Ascending aorta (tissue), 2 donors: ENCODE measurements around the gene IMP4. TPM values are rescaled to one million over a fixed set of nuclear protein-coding genes. Genes with fewer than 3 reads are reported as not detected.
"Not testable (repeated sequence)": the region's sequence is repeated elsewhere in the genome, so short reads cannot be mapped to it uniquely, and the experiment has no call there.

ENCODE experiments used
- DNase-seq, 2 donors: peaks; one replicate each; pipeline ENCODE4 v3.0.0-alpha.2; 2019; ENCODE audit warnings: low spot score in 2 of 2
- H3K27ac ChIP-seq, 2 donors: fragments of 200-600 bp; sonication (generic); one replicate each; pipeline ENCODE4 v1.5.1; 2016 to 2017; ENCODE audit warnings: mild to moderate bottlenecking in 1 of 2
- H3K27me3 ChIP-seq: fragments of 200-600 bp; sonication (generic); one replicate; pipeline ENCODE4 v1.5.1; 2017
- H3K36me3 ChIP-seq, 2 donors: fragments of 200-600 bp; sonication (generic); one replicate each; pipeline ENCODE4 v1.5.1; 2016
- H3K4me1 ChIP-seq, 2 donors: fragments of 200-600 bp; sonication (generic); one replicate each; pipeline ENCODE4 v1.5.1; 2016 to 2017; ENCODE audit warnings: mild to moderate bottlenecking in 1 of 2
- H3K4me3 ChIP-seq, 2 donors: fragments of 200-600 bp; sonication (generic); one replicate each; pipeline ENCODE4 v1.5.1; 2016 to 2017; ENCODE audit warnings: mild to moderate bottlenecking in 1 of 2
- H3K9me3 ChIP-seq, 2 donors: fragments of 200-600 bp; sonication (generic); one replicate each; pipeline ENCODE4 v1.5.1; 2016
- CTCF ChIP-seq, 3 experiments: fragments of 200-600 bp in 2 of 3; fragments of 450-650 bp in 1 of 3; sonication (generic) in 2 of 3; IDR thresholded peaks; one replicate each; pipeline ENCODE4 v1.5.1; 2016 to 2019; ENCODE audit warnings: antibody characterized with exemption in 3 of 3, mild to moderate bottlenecking in 1 of 3, moderate library complexity in 1 of 3
- intact Hi-C: fragments of 100-400 bp; cut with DNase I; formaldehyde crosslinking; loops from one replicate; pipeline ENCODE4 v1.15.1; 2023
- total RNA-seq: library from RNA; depleted of rRNA; stranded (reverse); fragments of >200 nt; gene quantifications from one replicate; pipeline ENCODE4 v1.1.0, GENCODE V29; 2016

IMP4 gene
- total RNA-seq, 1 donor from 2014 or later: 97.9 TPM

- DNase-seq: no peak
- intact Hi-C loops: no loop called here
- Histone ChIP-seq H3K36me3 (no peaks in the 10 kb centered on the region), H3K4me3 (no peak overlapping the region), H3K9me3 (no peaks in the 10 kb centered on the region), H3K27ac (no peak overlapping the region), H3K4me1 (no peaks in the 10 kb centered on the region), H3K27me3 (no peaks in the 10 kb centered on the region)
- no peak for TF ChIP-seq CTCF (IDR thresholded peaks at IDR 0.05)
These were observed 23.8 kb upstream of the IMP4 start for GRCh38 chr2:130318906-130319305.

- intact Hi-C loops: no loop called here
- Histone ChIP-seq H3K27ac (no peak overlapping the region), H3K27me3 (no peaks in the 10 kb centered on the region), H3K4me1 (no peaks in the 10 kb centered on the region), H3K4me3 (no peak overlapping the region), H3K9me3 (no peaks in the 10 kb centered on the region), H3K36me3 (no peaks in the 10 kb centered on the region)
- no peak for TF ChIP-seq CTCF (IDR thresholded peaks at IDR 0.05)
- DNase-seq: no peak
These were observed 23.2 kb upstream of the IMP4 start for GRCh38 chr2:130319536-130319935.

GRCh38 chr2:130327703-130328527 is 14.8 kb upstream of the IMP4 start:
- DNase-seq: no peak

GRCh38 chr2:130328710-130329109 is 14.0 kb upstream of the IMP4 start:
- TF ChIP-seq CTCF (IDR thresholded peaks at IDR 0.05): no peak
- H3K4me1 ChIP-seq: no peaks in the 10 kb centered on the region
- no peak for DNase-seq

More at GRCh38 chr2:130327703-130328527, 14.8 kb upstream of the IMP4 start:
- Histone ChIP-seq H3K4me3 (no peak overlapping the region), H3K27me3 (no peaks in the 10 kb centered on the region), H3K27ac (no peak overlapping the region), H3K9me3 (no peaks in the 10 kb centered on the region), H3K4me1 (no peaks in the 10 kb centered on the region), H3K36me3 (no peaks in the 10 kb centered on the region)
- intact Hi-C loops: no loop called here
- TF ChIP-seq CTCF (IDR thresholded peaks at IDR 0.05): no peak

GRCh38 chr2:130332271-130333073 is 10.2 kb upstream of the IMP4 start:
- Histone ChIP-seq H3K36me3 (no peaks in the 10 kb centered on the region), H3K4me1 (no peaks in the 10 kb centered on the region), H3K27me3 (no peaks in the 10 kb centered on the region), H3K27ac (no peak overlapping the region), H3K9me3 (no peaks in the 10 kb centered on the region), H3K4me3 (no peak overlapping the region)
- TF ChIP-seq CTCF (IDR thresholded peaks at IDR 0.05): peak; percentile 59 to 86 (median 80)
- intact Hi-C loops: no loop called here
- peak in 1 of 2 donors; percentile 82 for DNase-seq

More at GRCh38 chr2:130328710-130329109, 14.0 kb upstream of the IMP4 start:
- Histone ChIP-seq H3K9me3 (no peaks in the 10 kb centered on the region), H3K27ac (no peak overlapping the region), H3K4me3 (no peak overlapping the region), H3K36me3 (no peaks in the 10 kb centered on the region), H3K27me3 (no peaks in the 10 kb centered on the region)
- intact Hi-C loops: no loop called here

GRCh38 chr2:130333253-130333652 is 9.4 kb upstream of the IMP4 start:
- H3K27me3 ChIP-seq, intact Hi-C loops, H3K4me3 ChIP-seq, H3K9me3 ChIP-seq, H3K4me1 ChIP-seq, H3K36me3 ChIP-seq, H3K27ac ChIP-seq, DNase-seq: not testable (repeated sequence)
